Epithelial cell of proximal tubule (primary cell): ENCODE measurements around the gene PMFBP1. TPM values are rescaled to one million over a fixed set of nuclear protein-coding genes. Genes with fewer than 3 reads are reported as not detected.
A peak's percentile ranks its signal among the peaks of the same experiment; 100 is the strongest.

Experiments used
- DNase-seq: peaks from one replicate; pipeline ENCODE4 v3.0.0-alpha.2; 2011; ENCODE audit warnings: low read depth
- H3K4me3 ChIP-seq: 2 replicates; pipeline ENCODE4 v1.5.1; 2011; ENCODE audit warnings: low read depth, mild to moderate bottlenecking, low read length
- CTCF ChIP-seq: conservative IDR thresholded peaks from 2 replicates; pipeline ENCODE4 v1.5.1; 2012; ENCODE audit warnings: low read depth, mild to moderate bottlenecking, low read length
- total RNA-seq: library from RNA; depleted of rRNA; stranded (reverse); fragments of >200 nt; gene quantifications from 2 replicates; pipeline ENCODE4 v1.2.3, GENCODE V29; 2015

The PMFBP1 gene
- total RNA-seq, 1 donor from 2014 or later = 0.52 TPM

DNA sequence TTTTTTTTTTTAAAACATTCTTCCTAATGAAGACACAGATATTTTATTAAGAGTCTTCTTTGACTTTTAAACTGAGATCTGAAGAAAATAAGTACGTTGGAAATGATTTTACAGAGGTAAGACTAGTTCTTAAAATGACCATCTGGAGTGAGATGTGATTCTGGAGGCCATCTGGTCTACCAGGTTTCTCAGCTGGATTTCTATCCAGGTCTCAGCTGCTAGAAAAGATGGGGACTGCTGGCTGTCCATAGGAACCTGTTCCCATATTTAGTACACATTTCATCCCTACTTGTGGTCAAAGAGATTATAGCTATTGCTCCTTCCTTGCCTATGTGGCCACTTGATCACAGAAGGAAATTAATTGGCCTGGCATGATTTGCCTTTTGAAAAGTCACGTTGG, 12.2 kb downstream of the PMFBP1 start:
- TF ChIP-seq CTCF = no peak
- H3K4me3 ChIP-seq = no peak overlapping the region
- DNase-seq = no peak

- no peak for TF ChIP-seq CTCF
- H3K4me3 ChIP-seq = no peak overlapping the region
- DNase-seq = no peak
Observed at GRCh38 chr16:72159386-72159785, 12.6 kb downstream of the PMFBP1 start.

DNA sequence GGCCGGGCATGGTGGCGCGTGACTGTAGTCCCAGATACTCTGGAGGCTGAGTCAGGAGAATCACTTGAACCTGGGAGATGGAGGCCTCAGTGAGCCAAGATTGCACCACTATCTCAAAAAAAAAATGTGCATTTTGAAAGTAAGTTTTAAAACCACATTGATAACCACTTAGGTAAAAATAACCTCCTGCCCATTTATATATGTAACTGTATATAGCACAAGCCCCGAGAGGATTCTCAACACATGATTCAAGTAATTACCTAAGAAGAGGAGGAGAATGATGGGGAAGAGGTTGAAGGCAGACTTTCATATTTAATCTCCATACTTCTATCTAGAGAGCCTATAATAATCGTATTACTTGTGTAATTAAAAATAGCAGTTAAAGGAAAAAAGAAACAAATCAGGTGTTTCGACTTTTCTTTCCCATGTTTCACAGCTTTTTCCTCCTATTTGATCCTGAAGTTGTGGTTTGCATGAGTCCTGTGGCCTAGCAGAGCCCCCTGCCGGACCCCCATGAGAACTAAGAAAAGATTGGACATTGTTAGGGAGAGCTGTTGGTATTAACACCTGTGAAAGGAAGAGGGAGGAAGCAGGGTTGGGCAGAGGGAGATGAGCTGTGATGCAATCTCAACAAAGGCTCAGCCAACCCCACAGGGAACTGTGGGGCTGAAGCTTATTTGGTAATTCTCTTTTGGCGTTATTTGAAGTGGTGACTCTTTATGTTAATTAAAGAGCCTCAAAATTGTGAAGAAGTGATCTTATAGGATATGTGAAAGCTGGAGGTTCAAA, 22.1 kb downstream of the PMFBP1 start:
- no peak overlapping the region for H3K4me3 ChIP-seq
- peak; percentile 9 for TF ChIP-seq CTCF
- no peak for DNase-seq

DNA sequence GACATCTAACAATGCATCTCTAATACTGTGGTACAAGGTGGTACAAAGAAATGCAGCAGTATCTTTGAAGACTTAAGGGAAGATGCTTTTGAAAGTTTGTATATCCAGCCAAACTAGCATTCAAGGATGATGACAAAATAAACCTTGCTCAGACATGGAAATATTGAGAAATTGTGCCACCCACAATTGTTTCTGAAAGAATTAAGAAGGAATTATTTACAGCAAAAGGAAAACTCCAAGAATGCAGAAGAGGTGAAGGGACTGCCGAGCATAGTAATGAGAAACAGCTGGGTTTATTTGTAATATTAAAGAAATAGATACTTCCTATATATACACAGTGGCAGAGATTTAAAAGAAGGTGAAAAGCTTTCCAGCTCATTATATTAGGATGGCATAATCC, 29.5 kb downstream of the PMFBP1 start:
- no peak for TF ChIP-seq CTCF
- no peak for DNase-seq
- H3K4me3 ChIP-seq = no peak overlapping the region

- DNase-seq = no peak
- TF ChIP-seq CTCF = no peak
- H3K4me3 ChIP-seq = no peak overlapping the region
Observed at GRCh38 chr16:72139908-72140307, 32.0 kb downstream of the PMFBP1 start.

DNA sequence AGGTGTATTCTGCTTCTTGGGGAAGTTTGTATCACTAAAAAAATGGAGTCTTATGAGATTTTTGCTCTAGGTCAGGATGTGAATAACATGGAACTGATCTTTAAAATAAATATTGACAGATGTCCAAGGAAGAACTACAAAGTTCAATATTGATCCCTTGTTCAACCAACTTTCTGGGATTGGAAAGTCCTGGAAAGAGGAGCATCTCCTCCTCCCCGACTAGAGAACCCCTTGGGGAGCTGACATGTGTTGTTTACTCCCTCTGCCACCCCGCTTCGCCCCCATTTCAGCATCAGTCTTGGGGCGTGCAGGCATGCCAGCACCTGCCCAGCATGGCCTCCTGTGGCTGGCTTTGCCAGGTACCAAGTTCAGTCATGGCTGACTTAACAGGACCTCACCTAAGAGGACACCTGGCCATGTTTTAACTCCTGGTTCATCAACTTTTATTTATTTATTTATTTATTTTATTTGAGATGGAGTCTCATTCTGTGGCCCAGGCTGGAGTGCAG, 33.8 kb downstream of the PMFBP1 start:
- no peak for DNase-seq
- H3K4me3 ChIP-seq = no peak overlapping the region
- no peak for TF ChIP-seq CTCF
